ENCODE measurements around the gene SLC8A3. TPM values are rescaled to one million over a fixed set of nuclear protein-coding genes. Genes with fewer than 3 reads are reported as not detected.

SLC8A3 gene
- total RNA-seq, 1 experiment from 2014 or later = 0.13 TPM

DNA sequence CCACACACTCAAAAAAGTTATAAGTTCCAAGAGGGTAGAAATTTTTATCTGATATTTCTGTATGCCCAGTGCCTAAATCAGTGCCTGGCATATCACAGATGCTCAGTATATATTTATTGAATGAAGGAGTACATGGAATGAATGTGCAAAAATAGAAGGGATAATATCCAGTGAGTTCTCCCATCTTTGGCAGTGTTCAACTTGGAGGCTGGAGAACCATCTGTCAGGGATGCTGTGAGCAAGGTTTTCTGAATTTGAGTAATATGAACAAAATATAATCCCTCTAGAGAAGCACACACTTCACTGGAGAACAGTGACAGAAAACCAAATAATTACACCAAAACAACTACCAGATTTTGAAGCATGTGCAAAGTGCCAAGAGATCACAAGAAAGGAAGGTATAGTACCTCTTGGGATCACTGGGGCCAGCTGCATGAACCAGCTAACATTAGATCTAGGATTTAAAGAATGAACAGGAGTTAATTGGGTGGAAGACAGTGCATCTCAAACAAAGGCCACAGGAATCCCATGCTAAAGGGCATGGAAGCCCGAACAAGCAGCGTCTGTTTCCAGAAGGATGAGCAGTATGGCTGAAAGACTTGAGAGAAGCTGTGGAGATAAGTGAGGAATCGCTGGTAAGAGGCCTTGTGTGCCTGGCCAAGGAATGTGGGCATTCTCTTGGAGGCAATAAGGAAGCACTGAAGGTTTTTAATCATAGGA lies 11.5 kb downstream of the SLC8A3 start:
- DNase-seq = no peak
- Mint-ChIP-seq H3K9me3 (no peaks in the 10 kb centered on the region), H3K36me3 (ENCODE audit: insufficient read depth in 1 of 3, low read depth in 3 of 3) (no peaks in the 10 kb centered on the region), H3K4me1 (peaks cover 7 to 8% of the 10 kb centered on the region in 2 experiments), H3K4me3 (no peak overlapping the region), H3K27me3 (ENCODE audit: low read depth) (peaks cover 11% of the 10 kb centered on the region), H3K27ac (no peak overlapping the region)
- Histone ChIP-seq H2BK120ac (ENCODE audit: low read depth, low read length, poor library complexity, severe bottlenecking) (no peak overlapping the region), H2AFZ (ENCODE audit: low read length) (no peak overlapping the region), H3K23ac (ENCODE audit: insufficient read length, low read depth, low read length) (no peak overlapping the region), H3K27me3 (ENCODE audit: insufficient read depth, low read length) (no peaks in the 10 kb centered on the region; the same call in 1 of the 2 replicates), H3K56ac (ENCODE audit: insufficient read length, low read depth, low read length) (no peak overlapping the region), H4K20me1 (ENCODE audit: control insufficient read depth, insufficient read depth, insufficient read length) (no peaks in the 10 kb centered on the region), H3K79me2 (ENCODE audit: insufficient read depth, low read length) (no peaks in the 10 kb centered on the region), H2BK12ac (ENCODE audit: insufficient read length, low read depth, low read length) (no peak overlapping the region), H3K27ac (ENCODE audit: insufficient read length, low read depth, low read length) (no peak overlapping the region), H3T11ph (ENCODE audit: low read length) (no peak overlapping the region), H3K4me2 (ENCODE audit: insufficient read depth, insufficient read length, low read length) (no peak overlapping the region), H4K5ac (ENCODE audit: insufficient read length, low read depth, low read length) (no peak overlapping the region), H4K8ac (replicated peaks; ENCODE audit: insufficient read length, low read depth, low read length) (no peak overlapping the region), H2BK20ac (ENCODE audit: low read depth, low read length, poor library complexity, severe bottlenecking) (no peak overlapping the region), H3K4me1 (ENCODE audit: insufficient read depth, low read length) (no peaks in the 10 kb centered on the region), H3K79me1 (ENCODE audit: insufficient read depth, low read depth, low read length, poor library complexity, severe bottlenecking) (no peaks in the 10 kb centered on the region), H2BK15ac (ENCODE audit: low read depth, low read length) (no peak overlapping the region), H3K14ac (ENCODE audit: insufficient read depth, low read length) (no peak overlapping the region), H4K91ac (ENCODE audit: insufficient read length, low read depth, low read length) (no peak overlapping the region), H2AK5ac (ENCODE audit: insufficient read length, low read length) (no peak overlapping the region), H3K18ac (ENCODE audit: insufficient read length, low read depth, low read length) (no peak overlapping the region), H3K4ac (ENCODE audit: low read depth, low read length) (no peak overlapping the region), H3K9ac (ENCODE audit: extremely low read depth, insufficient read length, low read length) (no peak overlapping the region), H3K9me3 (ENCODE audit: control insufficient read depth, low read depth, low read length) (no peaks in the 10 kb centered on the region), H3K23me2 (ENCODE audit: insufficient read length, low read depth, low read length, poor library complexity, severe bottlenecking) (no peaks in the 10 kb centered on the region), H2BK5ac (ENCODE audit: insufficient read length, low read length) (no peak overlapping the region)
- TF ChIP-seq, protein P1, sequence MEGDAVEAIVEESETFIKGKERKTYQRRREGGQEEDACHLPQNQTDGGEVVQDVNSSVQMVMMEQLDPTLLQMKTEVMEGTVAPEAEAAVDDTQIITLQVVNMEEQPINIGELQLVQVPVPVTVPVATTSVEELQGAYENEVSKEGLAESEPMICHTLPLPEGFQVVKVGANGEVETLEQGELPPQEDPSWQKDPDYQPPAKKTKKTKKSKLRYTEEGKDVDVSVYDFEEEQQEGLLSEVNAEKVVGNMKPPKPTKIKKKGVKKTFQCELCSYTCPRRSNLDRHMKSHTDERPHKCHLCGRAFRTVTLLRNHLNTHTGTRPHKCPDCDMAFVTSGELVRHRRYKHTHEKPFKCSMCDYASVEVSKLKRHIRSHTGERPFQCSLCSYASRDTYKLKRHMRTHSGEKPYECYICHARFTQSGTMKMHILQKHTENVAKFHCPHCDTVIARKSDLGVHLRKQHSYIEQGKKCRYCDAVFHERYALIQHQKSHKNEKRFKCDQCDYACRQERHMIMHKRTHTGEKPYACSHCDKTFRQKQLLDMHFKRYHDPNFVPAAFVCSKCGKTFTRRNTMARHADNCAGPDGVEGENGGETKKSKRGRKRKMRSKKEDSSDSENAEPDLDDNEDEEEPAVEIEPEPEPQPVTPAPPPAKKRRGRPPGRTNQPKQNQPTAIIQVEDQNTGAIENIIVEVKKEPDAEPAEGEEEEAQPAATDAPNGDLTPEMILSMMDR (conservative IDR thresholded peaks at IDR 0.05) = no peak
- WGBS (ENCODE audit: extremely low coverage, insufficient read length, low lambda C conversion rate) = no CpG with 5 or more reads among the region's 3 CpGs

Data from H9 (cell line).